Measurements from ENCODE around the gene C16orf46.

Gene C16orf46

GRCh38 chr16:81107511-81107910 is 30.5 kb upstream of the C16orf46 start:
- H3K27ac ChIP-seq, result no peak overlapping the region
- TF ChIP-seq ZFX (IDR thresholded peaks at IDR 0.05; ENCODE audit: borderline replicate concordance), result no peak
- TF ChIP-seq, protein P1, sequence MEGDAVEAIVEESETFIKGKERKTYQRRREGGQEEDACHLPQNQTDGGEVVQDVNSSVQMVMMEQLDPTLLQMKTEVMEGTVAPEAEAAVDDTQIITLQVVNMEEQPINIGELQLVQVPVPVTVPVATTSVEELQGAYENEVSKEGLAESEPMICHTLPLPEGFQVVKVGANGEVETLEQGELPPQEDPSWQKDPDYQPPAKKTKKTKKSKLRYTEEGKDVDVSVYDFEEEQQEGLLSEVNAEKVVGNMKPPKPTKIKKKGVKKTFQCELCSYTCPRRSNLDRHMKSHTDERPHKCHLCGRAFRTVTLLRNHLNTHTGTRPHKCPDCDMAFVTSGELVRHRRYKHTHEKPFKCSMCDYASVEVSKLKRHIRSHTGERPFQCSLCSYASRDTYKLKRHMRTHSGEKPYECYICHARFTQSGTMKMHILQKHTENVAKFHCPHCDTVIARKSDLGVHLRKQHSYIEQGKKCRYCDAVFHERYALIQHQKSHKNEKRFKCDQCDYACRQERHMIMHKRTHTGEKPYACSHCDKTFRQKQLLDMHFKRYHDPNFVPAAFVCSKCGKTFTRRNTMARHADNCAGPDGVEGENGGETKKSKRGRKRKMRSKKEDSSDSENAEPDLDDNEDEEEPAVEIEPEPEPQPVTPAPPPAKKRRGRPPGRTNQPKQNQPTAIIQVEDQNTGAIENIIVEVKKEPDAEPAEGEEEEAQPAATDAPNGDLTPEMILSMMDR (IDR thresholded peaks at IDR 0.05), result no peak

- no peak for TF ChIP-seq ZFX (IDR thresholded peaks at IDR 0.05; ENCODE audit: borderline replicate concordance)
- TF ChIP-seq, protein P1 (IDR thresholded peaks at IDR 0.05), result no peak
- H3K27ac ChIP-seq, result no peak overlapping the region
Observed at GRCh38 chr16:81106826-81107503, 29.9 kb upstream of the C16orf46 start.

- H3K27ac ChIP-seq, result no peak overlapping the region
- TF ChIP-seq ZFX (IDR thresholded peaks at IDR 0.05; ENCODE audit: borderline replicate concordance), result no peak
- TF ChIP-seq, protein P1 (IDR thresholded peaks at IDR 0.05), result no peak
Observed at GRCh38 chr16:81105946-81106345, 28.9 kb upstream of the C16orf46 start.

DNA sequence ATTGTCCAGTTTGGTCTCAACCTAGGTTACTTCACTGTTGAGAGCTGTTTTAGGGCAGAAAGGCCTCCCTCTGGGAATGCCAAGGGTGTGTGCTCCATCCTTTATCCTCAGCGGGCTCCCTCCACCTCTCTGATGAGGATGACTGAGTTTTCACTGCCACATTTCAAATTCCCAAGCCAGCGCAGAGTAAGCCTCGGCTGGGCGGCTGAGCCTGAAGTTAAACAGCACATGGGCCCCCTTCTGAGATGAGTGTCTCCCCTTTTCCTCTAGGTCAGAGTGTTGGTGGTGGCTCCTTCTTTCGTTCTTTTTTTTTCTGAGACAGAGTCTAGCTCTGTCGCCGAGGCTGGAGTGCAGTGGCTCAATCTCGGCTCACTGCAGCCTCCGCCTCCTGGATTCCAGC is 24.7 kb upstream of the C16orf46 start:
- TF ChIP-seq ZFX (IDR thresholded peaks at IDR 0.05; ENCODE audit: borderline replicate concordance), result no peak
- TF ChIP-seq, protein P1 (IDR thresholded peaks at IDR 0.05), result no peak
- H3K27ac ChIP-seq, result no peak overlapping the region

GRCh38 chr16:81099958-81100357 is 22.9 kb upstream of the C16orf46 start:
- TF ChIP-seq, protein P1 (IDR thresholded peaks at IDR 0.05), result no peak
- no peak for TF ChIP-seq ZFX (IDR thresholded peaks at IDR 0.05; ENCODE audit: borderline replicate concordance)
- no peak overlapping the region for H3K27ac ChIP-seq

- TF ChIP-seq, protein P1 (IDR thresholded peaks at IDR 0.05), result no peak
- no peak for TF ChIP-seq ZFX (IDR thresholded peaks at IDR 0.05; ENCODE audit: borderline replicate concordance)
Observed at GRCh38 chr16:81097230-81097629, 20.2 kb upstream of the C16orf46 start.

GRCh38 chr16:81096715-81097208 is 19.7 kb upstream of the C16orf46 start:
- TF ChIP-seq, protein P1 (IDR thresholded peaks at IDR 0.05), result no peak
- TF ChIP-seq ZFX (IDR thresholded peaks at IDR 0.05; ENCODE audit: borderline replicate concordance), result no peak
- H3K27ac ChIP-seq, result peak overlapping the region; percentile 80

More at GRCh38 chr16:81097230-81097629, 20.2 kb upstream of the C16orf46 start:
- peak overlapping the region; percentile 80 for H3K27ac ChIP-seq
